NCI-H82 (cell line): ENCODE data around the gene MRPL11.

Source experiments
- DNase-seq: peaks from one replicate; lab custom pipeline; 2025; lab: John Stamatoyannopoulos, UW

Gene MRPL11

DNA sequence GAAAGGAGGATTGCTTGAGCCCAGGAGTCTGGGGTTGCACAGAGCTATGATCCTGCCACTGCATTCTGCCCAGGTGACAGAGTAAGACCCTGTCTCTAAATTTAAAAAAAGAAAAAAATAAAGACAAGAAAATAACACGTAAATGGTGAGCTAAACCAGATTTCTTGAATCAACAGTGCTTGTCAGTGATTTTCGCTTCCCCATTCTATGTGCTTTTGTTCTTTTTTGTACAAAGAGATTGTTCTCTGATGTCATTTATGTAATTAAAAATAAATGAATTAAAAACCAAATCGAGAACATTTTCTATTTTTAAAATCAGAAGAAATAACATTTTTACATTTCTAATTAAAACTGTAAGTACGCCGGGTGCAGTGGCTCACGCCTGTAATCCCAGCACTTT is 47.3 kb downstream of the MRPL11 start:
- DNase-seq = no peak

DNA sequence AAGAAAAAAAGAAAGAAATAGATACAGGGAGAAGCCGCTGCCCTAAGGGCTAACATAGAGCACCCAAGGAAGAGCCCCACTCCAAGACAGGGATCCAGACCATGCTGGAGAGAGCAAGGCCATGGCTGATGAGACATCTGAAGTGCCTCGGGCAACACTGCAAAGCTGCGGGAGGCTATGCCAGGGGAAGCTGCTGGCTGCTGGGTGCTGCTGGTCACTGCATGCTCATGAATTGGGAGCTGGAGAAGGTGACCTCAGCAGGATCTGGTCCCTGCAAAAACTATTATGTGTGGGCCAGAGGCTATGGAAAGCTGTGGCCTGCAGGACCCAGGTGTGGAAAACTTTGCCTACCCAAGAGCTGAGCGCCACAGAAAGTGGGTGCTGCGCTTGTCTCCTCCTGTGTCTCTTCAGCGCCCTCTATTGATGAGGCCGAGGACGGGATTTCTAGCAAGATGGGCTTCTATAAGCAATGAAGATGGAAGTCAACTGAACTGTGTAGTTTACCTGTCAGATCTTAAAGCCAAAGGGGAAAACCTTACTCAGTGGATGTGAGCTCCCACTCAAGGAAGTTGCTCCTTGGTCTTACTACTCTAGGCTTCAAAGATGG is 49.8 kb downstream of the MRPL11 start:
- peak; percentile 84 for DNase-seq

DNA sequence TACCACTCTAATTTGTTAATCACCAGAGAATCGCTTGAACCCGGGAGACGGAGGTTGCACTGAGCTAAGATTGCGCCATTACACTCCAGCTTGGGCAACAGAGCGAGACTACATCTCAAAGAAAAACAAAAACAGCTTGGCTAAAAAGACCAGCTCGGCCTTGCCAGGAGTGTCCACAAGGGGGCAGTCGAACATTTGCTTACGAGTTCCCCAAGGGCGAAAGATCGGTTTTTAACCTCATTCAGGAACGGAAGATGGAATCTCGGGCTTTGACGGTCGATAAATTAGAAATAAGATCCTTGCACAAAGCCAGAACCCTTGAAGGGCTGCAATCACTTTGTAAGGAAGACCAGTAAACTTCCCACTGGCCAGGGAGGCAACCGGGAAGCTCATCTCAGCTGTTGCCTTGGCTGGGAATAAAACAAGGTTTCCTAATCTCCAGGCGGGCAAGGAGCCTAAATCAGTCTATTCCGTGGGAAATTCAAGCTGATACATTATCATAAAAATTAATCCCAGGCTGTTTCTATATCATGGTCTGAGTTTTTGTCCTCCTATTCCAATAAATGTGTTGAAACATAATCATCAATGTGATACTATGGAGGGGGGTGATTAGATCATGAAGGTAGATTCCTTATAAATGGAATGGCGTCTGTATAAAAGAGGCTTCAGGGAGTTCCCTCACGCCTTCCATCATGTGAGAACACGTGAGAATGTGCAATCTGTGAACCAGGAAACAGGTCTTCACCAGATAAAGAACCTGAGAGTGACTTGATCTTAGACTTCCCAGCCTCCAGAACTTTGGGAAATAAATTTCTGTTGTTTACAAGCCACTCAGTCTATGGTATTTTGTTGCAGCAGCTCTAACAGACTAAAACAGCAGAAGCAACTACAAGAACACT is 52.2 kb downstream of the MRPL11 start:
- DNase-seq = peak; percentile 91
